ENCODE results near the gene CDK4. TPM values are rescaled to one million over a fixed set of nuclear protein-coding genes. Genes with fewer than 3 reads are reported as not detected.

Gene CDK4
- total and polyA plus RNA-seq, 2 of the 13 experiments (the other 11 are each of a cell fraction or from before 2014, with no cell fraction given) = 191 to 209 TPM

DNA sequence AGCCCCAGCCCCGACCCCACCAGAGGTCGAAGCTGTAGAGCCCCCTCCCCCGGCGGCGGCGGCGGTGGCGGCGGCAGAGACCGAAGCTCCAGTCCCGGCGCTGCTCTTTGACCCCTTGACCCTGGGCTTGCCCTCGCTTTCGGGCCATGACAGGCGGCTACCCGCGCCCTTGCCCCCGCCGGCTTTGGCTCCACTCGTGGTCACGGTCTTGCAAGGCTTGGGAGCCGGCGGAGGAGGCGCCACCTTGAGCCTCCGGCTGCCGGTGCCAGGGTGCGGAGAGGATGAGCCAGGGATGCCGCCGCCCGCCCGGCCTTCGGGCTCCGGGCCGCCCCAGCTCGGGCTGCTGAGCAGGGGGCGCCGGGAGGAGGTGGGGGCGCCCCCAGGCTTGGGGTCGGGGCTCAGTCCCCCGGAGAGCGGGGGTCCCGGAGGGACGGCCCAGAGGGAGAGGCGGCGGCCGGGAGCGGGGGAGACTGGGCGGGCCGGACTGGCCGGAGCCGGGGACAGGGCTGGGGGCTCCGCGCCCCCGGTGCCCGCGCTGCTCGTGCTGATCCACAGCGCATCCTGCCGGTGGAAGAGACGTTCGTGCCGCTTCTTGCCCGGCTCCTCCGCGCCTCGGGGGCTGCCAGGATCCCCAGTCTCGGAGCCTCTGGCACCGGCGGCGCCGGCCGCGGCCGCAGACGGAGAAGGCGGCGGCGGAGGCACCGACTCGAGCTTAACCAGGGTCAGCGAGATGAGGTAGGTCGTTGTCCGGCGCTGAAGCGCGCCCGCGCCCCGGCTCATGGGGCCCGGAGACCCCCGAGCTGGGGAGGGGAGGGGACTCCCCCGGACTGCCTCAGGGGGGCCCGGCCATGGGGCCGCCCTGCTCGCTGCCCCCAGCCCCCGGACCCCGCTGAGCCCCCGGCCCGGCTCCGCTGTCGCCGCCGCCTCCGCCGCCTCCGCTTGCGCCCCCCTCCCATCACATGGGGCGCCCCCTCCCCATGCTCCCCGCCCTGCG is 14.3 kb downstream of the CDK4 start:
- Histone ChIP-seq H3K4me3 (replicated peaks in 1 of 3; ENCODE audit: insufficient read depth in 1 of 3, low read depth in 2 of 3, low read length in 3 of 3) (peak overlapping the region; percentile 48 to 73 (median 59); a peak in 5 of 6 replicates), H3K9ac (ENCODE audit: insufficient read depth, low read depth, low read length) (no peak overlapping the region), H3K9me3 (ENCODE audit: low read length) (no peaks in the 10 kb centered on the region), H3K27ac (ENCODE audit: extremely low read length, insufficient read depth, low read length) (no peak overlapping the region), H3K27me3 (ENCODE audit: control insufficient read depth in 1 of 2, insufficient read depth in 2 of 2, low read length in 2 of 2) (peaks cover 12 to 50% of the 10 kb centered on the region in 2 experiments; a peak in 4 of 5 replicates), H3K79me2 (ENCODE audit: insufficient read depth, low read length) (no peaks in the 10 kb centered on the region), H3K4me1 (ENCODE audit: insufficient read depth, low read length) (peaks cover 55% of the 10 kb centered on the region), H3K36me3 (replicated peaks in 1 of 2; ENCODE audit: control insufficient read depth in 1 of 2, insufficient read depth in 2 of 2, low read length in 2 of 2) (no peaks in the 10 kb centered on the region), H4K20me1 (ENCODE audit: insufficient read depth, low read length) (no peaks in the 10 kb centered on the region), H2AFZ (ENCODE audit: low read length) (no peak overlapping the region), H3K4me2 (ENCODE audit: low read depth, low read length) (peak overlapping the region; percentile 94)
- ChIA-PET POLR2A (interaction anchor here (1.2 kb wide), 1 partner anchor 12 kb away, joined by 5 read pairs; no protein-coding TSS in a partner anchor), CTCF (ENCODE audit: low intra/inter-chr PET ratio, low total read pairs) (no interaction called here)
- intact Hi-C loops (cut with micrococcal nuclease; ENCODE audit: unreplicated experiment) = loop anchor here (5.0 kb wide), 2 partner anchors 45 to 155 kb away; partner anchors contain the start of gene OS9
- no TSS peak for BruUV-seq (replicated peaks)
- ATAC-seq = peak; percentile 11
- no peak for DNase-seq (ENCODE audit: low spot score)
- 12% methylated on average over 22 of the region's 110 CpGs for WGBS (ENCODE audit: low lambda C conversion rate)
- FAIRE-seq = no peak
- in situ Hi-C loops (cut with HindIII; ENCODE audit: extremely low pct_ligation_motif_present, low pct_unique_long_range_greater_than_20kb) = no loop called here
- TF ChIP-seq CHD4 (IDR thresholded peaks at IDR 0.05; ENCODE audit: borderline replicate concordance, low read length) (no peak), ZNF687 (CRISPR knock-in tag; IDR thresholded peaks at IDR 0.05) (peak; percentile 57; the same call in 1 of the 2 replicates), FOXO1 (CRISPR knock-in tag; IDR thresholded peaks at IDR 0.05) (no peak), ZFP91 (CRISPR knock-in tag; IDR thresholded peaks at IDR 0.05; ENCODE audit: borderline replicate concordance) (peak; percentile 49; the same call in 1 of the 2 replicates), HNF1B (CRISPR knock-in tag; IDR thresholded peaks at IDR 0.05) (0 out of 2 replicates have a peak, but pooled peaks have one; percentile 4), ZSCAN21 (CRISPR knock-in tag; IDR thresholded peaks at IDR 0.05; ENCODE audit: borderline replicate concordance) (no peak), MYC (CRISPR knock-in tag; IDR thresholded peaks at IDR 0.05; ENCODE audit: borderline replicate concordance) (peak; percentile 27; the same call in 1 of the 2 replicates), ZMYM3 (CRISPR knock-in tag; IDR thresholded peaks at IDR 0.05) (peak; percentile 39; the same call in 1 of the 2 replicates), ISL2 (CRISPR knock-in tag; IDR thresholded peaks at IDR 0.05) (no peak), ZNF766 (CRISPR knock-in tag; IDR thresholded peaks at IDR 0.05; ENCODE audit: borderline replicate concordance) (no peak), CENPBD1 (CRISPR knock-in tag; IDR thresholded peaks at IDR 0.05; ENCODE audit: borderline replicate concordance, low read depth) (no peak)
- TF ChIP-seq, protein P1, sequence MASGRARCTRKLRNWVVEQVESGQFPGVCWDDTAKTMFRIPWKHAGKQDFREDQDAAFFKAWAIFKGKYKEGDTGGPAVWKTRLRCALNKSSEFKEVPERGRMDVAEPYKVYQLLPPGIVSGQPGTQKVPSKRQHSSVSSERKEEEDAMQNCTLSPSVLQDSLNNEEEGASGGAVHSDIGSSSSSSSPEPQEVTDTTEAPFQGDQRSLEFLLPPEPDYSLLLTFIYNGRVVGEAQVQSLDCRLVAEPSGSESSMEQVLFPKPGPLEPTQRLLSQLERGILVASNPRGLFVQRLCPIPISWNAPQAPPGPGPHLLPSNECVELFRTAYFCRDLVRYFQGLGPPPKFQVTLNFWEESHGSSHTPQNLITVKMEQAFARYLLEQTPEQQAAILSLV (CRISPR knock-in tag; IDR thresholded peaks at IDR 0.05; ENCODE audit: borderline replicate concordance) = no peak
